ENCODE measurements around the gene PKD1L1.

GRCh38 chr7:47982610-47983009 lies 34.3 kb upstream of the PKD1L1 start:
- TF ChIP-seq EZH2 (IDR thresholded peaks at IDR 0.05) (no peak), POLR2AphosphoS5 (IDR thresholded peaks at IDR 0.05; ENCODE audit: borderline replicate concordance, low read depth, low read length) (no peak), FOXP2 (optimal IDR thresholded peaks at IDR 0.05; ENCODE audit: control extremely low read depth, extremely low read length, insufficient read depth) (no peak)
